ENCODE results near the gene SORCS1. TPM values are rescaled to one million over a fixed set of nuclear protein-coding genes. Genes with fewer than 3 reads are reported as not detected.

SORCS1 gene
- total and polyA plus RNA-seq, 2 of the 8 experiments (the other 6 are each of a cell fraction or from before 2014, with no cell fraction given): 4.1 to 4.6 TPM

DNA sequence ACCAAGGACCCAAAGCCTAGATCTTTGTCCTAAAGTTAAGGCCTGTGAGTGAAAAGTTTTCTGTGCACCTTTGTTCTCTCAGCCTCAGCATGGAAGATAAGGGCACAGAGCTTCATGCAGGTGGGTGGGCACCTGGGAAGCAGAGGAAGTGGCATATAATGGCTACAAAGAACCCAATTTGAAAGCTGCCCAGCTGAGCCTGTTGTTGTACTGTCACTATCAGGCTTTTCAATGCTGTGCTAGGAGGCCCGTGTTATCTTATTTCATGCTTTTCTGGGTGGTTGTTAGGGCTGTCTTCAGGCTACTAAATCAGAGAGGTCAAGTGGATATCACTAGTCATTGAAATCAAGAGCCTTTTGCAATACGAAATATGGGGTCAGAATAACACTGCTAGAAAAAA lies 443.8 kb downstream of the SORCS1 start (continued):
- TF ChIP-seq CHD7 (IDR thresholded peaks at IDR 0.05; ENCODE audit: insufficient replicate concordance, low read length) (no peak), JUN (IDR thresholded peaks at IDR 0.05; ENCODE audit: low read depth, low read length) (no peak)
